DMS153 treated with DMSO at 0.1 percent for 48 hours (cell line): ENCODE data around the gene SLC22A7.

Experiments
- DNase-seq: peaks from one replicate; lab custom pipeline; 2025; ENCODE audit not compliant: unreplicated experiment; lab: John Stamatoyannopoulos, UW

Gene SLC22A7

DNA sequence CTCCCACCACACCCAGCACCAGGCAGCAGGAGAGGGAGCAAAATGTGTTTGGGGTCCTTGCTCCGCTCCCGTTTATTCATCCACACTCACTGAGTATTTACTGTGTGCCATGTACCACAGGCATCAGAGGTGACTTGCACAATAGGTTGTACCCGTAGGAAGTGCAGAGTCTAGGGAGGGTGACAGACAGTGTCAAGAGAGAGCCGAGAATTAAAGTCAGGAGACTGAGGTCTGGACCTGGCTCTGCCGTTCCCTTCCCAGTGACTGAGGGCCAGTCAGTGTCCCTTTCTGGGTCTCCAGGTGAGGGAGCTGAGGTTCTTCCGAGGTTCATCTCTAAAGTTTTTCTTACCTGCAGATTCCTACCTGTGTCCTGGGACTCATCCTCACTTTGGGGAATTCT is 32.5 kb upstream of the SLC22A7 start:
- DNase-seq = no peak

- DNase-seq = no peak
Observed at GRCh38 chr6:43267619-43268354, 30.3 kb upstream of the SLC22A7 start.

- no peak for DNase-seq
Observed at GRCh38 chr6:43268355-43268700, 29.7 kb upstream of the SLC22A7 start.

DNA sequence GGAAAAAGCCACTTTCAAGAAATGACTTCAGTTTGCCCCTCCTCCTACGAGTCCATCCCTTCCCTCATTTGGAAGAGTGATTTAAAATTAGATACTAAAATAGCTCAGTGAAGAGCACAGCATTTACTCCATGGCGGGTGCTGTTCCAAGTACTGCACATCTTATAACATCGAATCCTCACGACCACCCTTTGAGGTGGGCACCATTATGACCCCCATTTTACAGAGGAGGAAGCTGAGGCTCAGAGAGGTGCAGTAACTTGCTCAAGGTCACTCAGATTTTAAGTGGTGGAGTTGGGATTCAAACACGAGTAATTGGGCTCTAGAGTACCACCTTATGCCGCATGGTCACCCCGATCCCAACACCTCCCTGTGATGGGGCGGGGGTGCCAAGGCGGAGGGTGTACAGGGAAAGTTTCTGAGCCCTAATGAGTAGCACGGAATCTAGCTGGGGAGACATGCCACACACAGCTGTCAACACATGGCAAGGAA is 29.2 kb upstream of the SLC22A7 start:
- DNase-seq = no peak

DNA sequence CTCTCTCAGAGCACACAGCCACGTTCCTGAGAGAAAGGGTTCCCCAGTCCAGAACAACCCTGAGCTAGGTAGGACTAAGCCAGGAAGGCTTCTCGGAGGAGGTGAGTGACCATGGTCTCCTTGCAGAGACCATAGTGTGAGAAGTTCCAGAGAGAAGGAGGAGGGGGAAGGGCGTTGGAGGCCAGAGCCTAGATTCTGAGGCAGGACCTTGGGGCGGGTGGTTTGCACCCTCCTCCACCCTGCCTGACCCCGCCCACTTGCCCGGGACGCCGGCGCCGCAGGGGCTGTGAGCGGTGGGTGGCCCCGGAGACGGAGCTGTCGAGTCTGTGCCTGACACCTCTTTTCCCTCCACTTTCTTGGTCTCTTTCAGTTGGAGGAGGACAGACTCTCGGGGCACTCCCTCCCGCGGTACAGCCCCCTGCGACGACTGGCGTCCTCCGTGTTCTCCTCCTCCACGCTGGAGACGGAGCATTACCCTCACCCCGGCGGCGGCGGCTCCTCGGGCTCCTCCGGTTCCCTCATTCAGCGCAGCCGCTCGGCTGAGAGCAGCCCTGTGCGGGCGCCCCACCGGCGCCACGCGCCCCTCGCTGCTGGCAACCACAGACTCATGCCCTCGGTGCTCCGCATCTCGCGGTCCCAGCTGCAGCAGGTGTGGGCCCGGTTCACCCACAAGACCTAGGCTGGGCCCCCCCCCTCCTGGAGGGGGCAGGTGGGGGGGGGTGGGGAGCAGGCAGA is 28.6 kb upstream of the SLC22A7 start:
- DNase-seq = no peak

- peak; percentile 73 for DNase-seq
Observed at GRCh38 chr6:43271103-43271815, 26.8 kb upstream of the SLC22A7 start.

GRCh38 chr6:43271944-43272343 is 26.1 kb upstream of the SLC22A7 start:
- no peak for DNase-seq

DNA sequence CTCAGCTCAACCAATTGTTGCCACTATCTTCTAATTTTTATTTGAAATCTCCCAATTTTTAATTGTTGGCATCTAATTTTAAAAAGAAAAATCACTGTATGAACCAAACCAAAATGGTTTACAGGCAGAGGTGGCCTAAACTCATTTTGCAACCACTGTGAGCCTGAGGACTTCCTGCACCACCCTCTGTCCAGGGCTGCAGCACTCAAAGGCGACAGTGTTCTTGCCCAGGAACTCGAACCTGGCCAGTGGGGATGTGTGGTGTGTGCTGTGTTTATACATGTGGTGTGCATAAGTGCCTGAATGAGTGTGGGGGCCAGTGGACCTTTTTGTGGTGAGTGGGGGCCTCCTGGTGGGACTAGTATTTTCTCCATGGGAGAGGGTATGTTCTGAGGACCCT is 24.4 kb upstream of the SLC22A7 start:
- no peak for DNase-seq

DNA sequence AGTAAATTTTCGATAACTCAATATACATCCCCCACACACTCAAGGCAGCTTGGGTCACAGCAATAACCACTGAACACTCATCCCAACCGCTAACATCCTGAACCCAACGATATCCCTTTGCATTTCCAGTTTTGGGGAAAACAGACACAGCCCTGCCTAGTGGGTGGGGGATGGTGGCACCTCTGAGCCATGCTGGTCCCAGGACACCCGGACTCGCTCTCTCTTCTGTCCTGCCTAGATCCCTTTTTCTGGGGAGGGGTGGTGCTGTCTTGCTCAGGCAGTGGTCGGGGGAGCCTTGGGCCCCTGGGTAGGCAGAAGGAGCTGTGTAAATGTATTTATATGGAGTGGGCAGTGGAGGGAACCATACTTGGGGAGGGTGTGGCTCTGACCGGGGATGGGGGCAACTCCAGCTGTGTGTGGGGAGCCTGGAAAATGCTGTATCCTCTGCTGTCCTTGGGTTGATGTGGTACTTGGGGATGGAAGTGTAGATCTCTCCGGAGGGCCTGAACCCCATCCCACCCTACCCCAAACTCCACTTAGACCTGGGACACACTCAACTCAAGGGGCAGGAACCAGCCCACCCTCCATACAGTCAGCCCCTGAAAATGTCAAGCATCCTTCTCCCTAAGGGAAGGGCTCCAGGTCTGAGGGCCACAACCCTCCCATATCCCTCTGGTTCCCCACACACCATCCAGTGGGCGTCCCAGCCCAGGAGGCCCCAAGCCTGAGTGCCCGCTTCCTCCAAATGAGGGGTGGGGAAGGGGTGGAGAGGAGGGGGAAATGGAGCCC is 23.7 kb upstream of the SLC22A7 start:
- no peak for DNase-seq

DNA sequence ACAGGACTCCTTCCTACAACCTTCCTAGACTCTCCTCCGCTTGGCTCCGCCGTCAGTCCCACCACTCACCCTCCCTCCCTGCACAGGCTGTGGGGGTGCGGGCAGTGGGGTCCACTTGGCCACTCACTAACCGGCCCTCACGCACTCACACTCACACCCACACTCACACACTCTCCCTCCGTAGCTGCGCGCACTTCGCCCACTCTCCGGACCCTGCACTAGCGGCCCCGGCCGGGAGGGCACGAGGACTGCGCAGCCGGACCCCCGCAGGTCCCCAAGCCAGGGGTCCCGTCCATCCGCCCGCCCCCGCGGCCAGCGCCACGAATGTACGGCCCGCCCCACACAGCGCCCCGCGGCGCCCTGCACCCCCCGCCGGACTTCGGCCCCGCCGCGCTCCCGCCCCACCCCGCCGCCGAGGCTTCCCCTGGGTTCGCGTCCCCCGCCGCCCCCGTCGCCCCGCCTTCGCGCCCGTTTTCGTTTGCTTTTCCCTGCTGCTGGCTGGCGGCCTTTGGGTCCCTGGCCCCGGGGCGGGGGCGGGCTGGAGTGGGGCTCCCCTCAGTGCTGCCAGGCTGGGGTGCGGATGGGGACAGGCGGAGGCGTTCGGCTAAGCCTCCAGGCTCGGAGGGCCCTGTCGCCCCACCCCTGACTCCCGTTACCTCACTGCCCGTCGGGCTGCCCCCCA is 23.0 kb upstream of the SLC22A7 start:
- DNase-seq = no peak

GRCh38 chr6:43275801-43276576 is 22.1 kb upstream of the SLC22A7 start:
- DNase-seq = no peak

- no peak for DNase-seq
Observed at GRCh38 chr6:43276577-43277305, 21.3 kb upstream of the SLC22A7 start.

DNA sequence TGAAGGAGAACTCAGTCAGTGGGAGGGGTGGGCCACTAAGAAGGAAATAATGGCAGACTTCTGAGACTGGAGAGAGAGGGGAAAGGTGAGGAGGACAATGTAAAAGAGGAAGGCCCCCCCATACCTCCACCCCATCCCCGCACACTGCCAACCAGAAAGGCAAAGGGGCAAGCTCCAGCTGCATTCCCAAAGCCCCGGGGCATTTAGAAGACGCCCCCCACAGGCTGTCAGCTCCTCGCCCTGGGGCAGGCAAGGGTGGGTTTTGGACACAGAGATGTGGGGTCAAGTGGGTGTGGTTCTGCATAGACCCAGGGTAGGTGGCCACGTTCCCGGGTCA is 20.8 kb upstream of the SLC22A7 start:
- DNase-seq = no peak

DNA sequence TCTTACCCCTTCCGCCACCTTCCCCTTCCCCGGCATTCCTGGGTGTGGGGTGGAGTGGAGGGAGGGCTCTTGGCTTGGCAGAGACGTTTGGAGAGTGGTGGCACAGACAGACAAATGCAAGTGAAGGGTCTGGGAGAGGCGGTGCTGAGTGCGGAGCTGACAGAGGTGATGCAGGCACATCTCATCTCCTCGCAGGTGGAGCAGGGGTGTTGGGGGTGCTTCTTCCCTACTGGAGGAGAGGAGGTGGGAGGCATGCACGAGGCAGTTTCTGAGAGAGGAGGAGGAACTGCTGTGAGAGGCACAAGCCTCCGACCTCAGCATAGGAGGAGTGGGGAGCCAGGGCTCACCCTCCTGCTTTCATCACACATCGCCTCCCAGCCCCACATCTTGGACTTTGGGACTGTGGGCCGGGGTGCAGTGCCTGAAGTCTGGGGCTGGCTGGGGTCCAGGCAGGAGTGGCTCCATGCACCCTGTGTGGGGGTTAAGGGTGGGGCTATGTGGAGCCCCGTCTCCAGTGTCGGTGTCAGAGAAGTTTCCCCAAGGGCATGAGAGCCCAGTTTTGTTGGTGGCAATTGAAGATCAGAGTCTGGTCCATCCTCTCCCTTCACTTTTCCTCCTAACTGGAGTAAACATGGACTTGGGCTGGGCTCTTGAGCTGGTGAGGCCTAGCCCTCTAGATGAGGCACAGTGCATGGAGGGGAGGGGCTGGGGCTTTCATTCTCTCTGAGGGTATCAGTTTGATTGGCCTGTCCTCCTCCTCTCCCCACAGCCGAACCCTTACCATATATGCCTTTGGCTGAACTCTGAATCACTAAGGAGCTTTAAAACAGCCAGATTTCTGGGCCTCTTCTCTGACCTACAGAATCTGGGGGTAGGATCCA is 20.2 kb upstream of the SLC22A7 start:
- no peak for DNase-seq

DNA sequence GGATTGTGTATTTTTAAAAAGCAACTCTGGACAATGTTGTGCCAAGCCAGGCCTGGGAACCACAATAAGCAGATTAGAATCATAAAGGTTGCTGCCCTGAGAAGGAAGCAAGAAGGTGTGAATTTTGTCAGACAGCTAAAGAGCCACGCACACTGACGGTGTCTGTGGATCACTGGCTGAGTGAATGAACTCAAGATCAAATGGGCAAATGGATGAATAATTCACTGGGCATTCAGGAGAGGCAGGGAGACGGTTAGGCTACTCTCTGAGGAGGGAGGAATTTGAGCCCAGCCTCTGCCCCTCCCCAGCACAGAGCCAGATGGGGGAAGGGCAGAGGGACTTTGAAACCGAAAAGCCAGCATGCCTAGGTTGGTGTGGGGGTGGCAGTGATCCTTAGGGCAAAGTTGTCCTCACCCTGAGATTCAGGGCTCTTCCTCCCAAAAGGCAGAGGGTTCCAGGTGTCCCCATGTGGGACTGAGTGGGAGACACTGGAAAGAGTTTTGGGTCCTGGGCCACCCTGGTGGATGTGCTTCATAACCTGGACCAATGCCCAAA is 19.5 kb upstream of the SLC22A7 start:
- no peak for DNase-seq

DNA sequence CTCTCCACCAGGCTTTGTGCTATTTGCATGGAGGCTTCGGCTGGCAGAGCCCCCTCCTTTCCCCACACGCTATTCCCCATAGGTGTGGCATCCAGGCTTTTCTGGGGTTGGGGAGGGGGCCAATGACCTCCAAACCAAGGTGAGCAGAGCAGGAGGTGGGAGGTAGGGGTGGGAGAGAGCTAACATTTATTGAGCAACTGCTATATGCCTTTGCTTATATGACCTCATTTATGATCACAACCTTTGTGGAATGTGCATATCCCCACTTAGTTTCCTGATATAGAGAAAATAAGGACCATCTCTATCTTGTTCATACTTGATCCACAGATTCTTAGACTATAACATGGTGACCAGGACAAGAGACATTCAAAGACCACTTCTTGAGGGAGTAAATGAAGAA is 17.8 kb upstream of the SLC22A7 start:
- DNase-seq = no peak

DNA sequence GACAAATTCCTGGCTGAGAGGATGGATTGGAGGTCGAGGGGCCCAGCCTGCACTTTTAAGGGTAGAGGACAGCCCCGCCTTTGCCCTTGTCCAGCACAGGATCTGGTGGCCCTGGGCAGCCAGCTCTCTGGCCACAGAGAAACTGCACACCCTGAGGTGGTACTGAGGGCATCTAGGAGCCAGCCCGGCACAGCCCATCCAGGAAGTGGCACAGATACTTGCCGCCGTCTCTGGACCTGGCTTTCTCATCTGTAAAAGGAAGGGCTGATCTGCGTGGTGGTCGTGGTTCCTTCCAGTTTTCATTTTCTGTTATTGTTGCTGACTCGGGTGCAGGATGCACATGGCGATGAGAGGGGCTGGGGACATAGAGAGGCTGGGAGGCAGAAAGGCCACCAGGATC is 16.0 kb upstream of the SLC22A7 start:
- DNase-seq = no peak
